Loucy (cell line): ENCODE measurements around the gene WNT3.
"Not testable (repeated sequence)": the region's sequence is repeated elsewhere in the genome, so short reads cannot be mapped to it uniquely, and the experiment has no call there.

Experiments used
- H2AFZ ChIP-seq: fragments of 200-600 bp; sonication (generic); 2 replicates; pipeline ENCODE4 v1.6.0; 2016; ENCODE audit warnings: antibody characterized with exemption, mild to moderate bottlenecking, low read length, moderate library complexity
- H3F3A ChIP-seq: fragments of 200-600 bp; 2 replicates; pipeline ENCODE4 v1.6.0; 2016; ENCODE audit warnings: antibody characterized with exemption, low read depth, mild to moderate bottlenecking
- H3K27me3 ChIP-seq: fragments of 200-600 bp; sonication (generic); 2 replicates; pipeline ENCODE4 v1.6.1; 2014; ENCODE audit warnings: low read length, mild to moderate bottlenecking; ENCODE audit not compliant: insufficient read depth, poor library complexity, severe bottlenecking
- H3K36me3 ChIP-seq: fragments of 200-600 bp; sonication (generic); 2 replicates; pipeline ENCODE4 v1.6.1; 2016; ENCODE audit warnings: low read length; ENCODE audit not compliant: insufficient read depth
- H3K4me1 ChIP-seq: fragments of 200-600 bp; sonication (generic); 2 replicates; pipeline ENCODE4 v1.5.1; 2014; ENCODE audit warnings: low read length, mild to moderate bottlenecking; ENCODE audit not compliant: insufficient read depth, poor library complexity, severe bottlenecking
- H3K4me2 ChIP-seq: fragments of 200-600 bp; sonication (generic); 2 replicates; pipeline ENCODE4 v1.6.0; 2014; ENCODE audit warnings: antibody characterized with exemption, low read length, low read depth, mild to moderate bottlenecking; ENCODE audit not compliant: poor library complexity, severe bottlenecking
- H3K4me3 ChIP-seq: fragments of 200-600 bp; sonication (generic); 2 replicates; pipeline ENCODE4 v1.5.1; 2014; ENCODE audit warnings: low read length, mild to moderate bottlenecking, mixed read lengths; ENCODE audit not compliant: poor library complexity, severe bottlenecking
- H3K79me2 ChIP-seq: fragments of 200-600 bp; sonication (generic); 2 replicates; pipeline ENCODE4 v1.6.1; 2014; ENCODE audit warnings: low read length; ENCODE audit not compliant: insufficient read depth
- H3K9ac ChIP-seq: fragments of 200-600 bp; sonication (generic); 2 replicates; pipeline ENCODE4 v1.6.0; 2014; ENCODE audit warnings: mild to moderate bottlenecking, low read depth, low read length, moderate library complexity; ENCODE audit not compliant: poor library complexity, severe bottlenecking
- H3K9me2 ChIP-seq: fragments of 200-600 bp; sonication (generic); replicated peaks from 2 replicates; pipeline ENCODE4 v1.6.1; 2016; ENCODE audit warnings: low read depth, low read length, mixed read lengths
- H3K9me3 ChIP-seq: fragments of 200-600 bp; sonication (generic); 2 replicates; pipeline ENCODE4 v1.6.1; 2014; ENCODE audit warnings: mild to moderate bottlenecking, antibody characterized with exemption, low read length, low read depth; ENCODE audit not compliant: insufficient read depth
- H4K20me1 ChIP-seq: fragments of 200-600 bp; sonication (generic); 2 replicates; pipeline ENCODE4 v1.6.0; 2014; ENCODE audit warnings: antibody characterized with exemption, low read length, mild to moderate bottlenecking; ENCODE audit not compliant: insufficient read depth, poor library complexity, severe bottlenecking
- CTCF ChIP-seq: fragments of 200-600 bp; sonication (generic); conservative IDR thresholded peaks from 2 replicates; pipeline ENCODE4 v1.5.1; 2014; ENCODE audit warnings: mild to moderate bottlenecking, antibody characterized with exemption, low read length
- EZH2phosphoT487 ChIP-seq: fragments of 200-600 bp; IDR thresholded peaks from 2 replicates; pipeline ENCODE4 v1.6.1; 2018; ENCODE audit warnings: antibody characterized with exemption, mild to moderate bottlenecking, moderate library complexity, borderline replicate concordance

The WNT3 gene

DNA sequence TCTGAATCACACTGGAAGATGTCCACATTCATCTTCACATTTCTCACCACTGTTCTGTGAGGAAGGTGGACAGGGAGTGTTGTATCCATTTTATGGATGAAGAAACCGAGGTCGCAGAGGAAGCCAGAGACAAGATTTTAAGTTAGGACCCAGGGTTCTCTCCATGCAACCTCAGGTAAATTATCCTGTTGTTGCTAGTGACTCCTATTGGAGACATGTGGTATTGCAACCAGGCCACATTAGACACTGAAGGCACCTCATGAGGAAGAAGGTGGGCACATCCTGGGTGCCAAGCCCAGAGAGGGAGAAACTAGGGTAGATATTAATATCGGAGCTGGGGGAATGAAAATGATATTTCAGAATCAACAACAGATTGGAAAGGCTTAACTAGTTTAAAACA is 24.3 kb upstream of the WNT3 start:
- peaks cover 13% of the 10 kb centered on the region; the same call in 1 of the 2 replicates for H3K9me3 ChIP-seq
- TF ChIP-seq CTCF, result peak; percentile 71
- TF ChIP-seq EZH2phosphoT487, result no peak

GRCh38 chr17:46841561-46842379 is 23.3 kb upstream of the WNT3 start:
- Histone ChIP-seq H2AFZ (no peak overlapping the region), H3K9ac (no peak overlapping the region), H3K36me3 (no peaks in the 10 kb centered on the region), H3K4me2 (no peak overlapping the region), H3K4me3 (no peak overlapping the region), H3K9me2 (no peaks in the 10 kb centered on the region), H4K20me1 (no peaks in the 10 kb centered on the region), H3F3A (no peaks in the 10 kb centered on the region), H3K9me3 (peaks cover 13% of the 10 kb centered on the region; the same call in 1 of the 2 replicates), H3K4me1 (peaks cover 35% of the 10 kb centered on the region), H3K27me3 (no peaks in the 10 kb centered on the region), H3K79me2 (no peaks in the 10 kb centered on the region)
- TF ChIP-seq EZH2phosphoT487, result no peak
- no peak for TF ChIP-seq CTCF

More for the DNA sequence above, 24.3 kb upstream of the WNT3 start:
- Histone ChIP-seq H3K4me3 (no peak overlapping the region), H4K20me1 (no peaks in the 10 kb centered on the region), H3F3A (no peaks in the 10 kb centered on the region), H3K36me3 (no peaks in the 10 kb centered on the region), H3K9ac (no peak overlapping the region), H3K27me3 (no peaks in the 10 kb centered on the region), H3K4me1 (peaks cover 35% of the 10 kb centered on the region), H3K4me2 (no peak overlapping the region), H2AFZ (no peak overlapping the region), H3K9me2 (no peaks in the 10 kb centered on the region), H3K79me2 (no peaks in the 10 kb centered on the region)

DNA sequence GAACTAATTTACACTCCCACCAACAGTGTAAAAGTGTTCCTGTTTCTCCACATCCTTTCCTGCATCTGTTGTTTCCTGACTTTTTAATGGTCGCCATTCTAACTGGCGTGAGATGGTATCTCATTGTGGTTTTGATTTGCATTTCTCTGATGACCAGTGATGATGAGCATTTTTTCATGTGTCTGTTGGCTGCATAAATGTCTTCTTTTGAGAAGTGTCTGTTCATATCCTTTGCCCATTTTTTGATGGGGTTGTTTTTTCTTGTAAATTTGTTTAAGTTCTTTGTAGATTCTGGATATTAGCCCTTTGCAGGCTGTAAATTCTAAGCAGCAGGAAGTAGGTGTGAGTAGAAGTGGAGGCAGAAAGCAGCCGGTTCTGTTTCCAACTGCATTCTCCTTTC is 22.1 kb upstream of the WNT3 start:
- H3F3A ChIP-seq, H4K20me1 ChIP-seq, H2AFZ ChIP-seq, H3K9ac ChIP-seq, H3K9me2 ChIP-seq, H3K4me3 ChIP-seq, H3K4me2 ChIP-seq, H3K79me2 ChIP-seq, H3K27me3 ChIP-seq, H3K36me3 ChIP-seq: not testable (repeated sequence)
- Histone ChIP-seq H3K9me3 (peaks cover 13% of the 10 kb centered on the region; the same call in 1 of the 2 replicates), H3K4me1 (peaks cover 25% of the 10 kb centered on the region)

- H3K4me3 ChIP-seq, result no peak overlapping the region
- H3K9me3 ChIP-seq, result peaks cover 13% of the 10 kb centered on the region; the same call in 1 of the 2 replicates
- no peaks in the 10 kb centered on the region for H3F3A ChIP-seq
- peaks cover 14% of the 10 kb centered on the region for H3K4me1 ChIP-seq
- no peak overlapping the region for H2AFZ ChIP-seq
- no peaks in the 10 kb centered on the region for H3K27me3 ChIP-seq
- H3K4me2 ChIP-seq, result no peak overlapping the region
- H3K36me3 ChIP-seq, result no peaks in the 10 kb centered on the region
- no peaks in the 10 kb centered on the region for H3K79me2 ChIP-seq
- no peak overlapping the region for H3K9ac ChIP-seq
- no peak for TF ChIP-seq EZH2phosphoT487
- TF ChIP-seq CTCF, result no peak
- H3K9me2 ChIP-seq, result no peaks in the 10 kb centered on the region
- H4K20me1 ChIP-seq, result no peaks in the 10 kb centered on the region
Observed at GRCh38 chr17:46839211-46839610, 20.7 kb upstream of the WNT3 start.
